ENCODE results near the gene SOAT1.
"Not testable (repeated sequence)": the region's sequence is repeated elsewhere in the genome, so short reads cannot be mapped to it uniquely, and the experiment has no call there.

The SOAT1 gene

GRCh38 chr1:179353546-179353945, 59.9 kb downstream of the SOAT1 start:
- no peak for DNase-seq (ENCODE audit: low read depth in 2 of 2)

GRCh38 chr1:179361631-179362030, 68.0 kb downstream of the SOAT1 start:
- DNase-seq (ENCODE audit: low read depth in 2 of 2) = not testable (repeated sequence)

GRCh38 chr1:179365342-179366092, 71.9 kb downstream of the SOAT1 start, which contains the start of gene AXDND1:
Gene AXDND1, plus strand, starts transcription at chr1:179365971. Its CDS starts 539 bp downstream, at chr1:179366510.
- peak; percentile 72 to 73 for DNase-seq (ENCODE audit: low read depth in 2 of 2)

- DNase-seq (ENCODE audit: low read depth in 2 of 2) = no peak
These were observed 72.7 kb downstream of the SOAT1 start for GRCh38 chr1:179366093-179366800.

- DNase-seq (ENCODE audit: low read depth in 2 of 2) = no peak
These were observed 76.2 kb downstream of the SOAT1 start for GRCh38 chr1:179369751-179370341.

- DNase-seq (ENCODE audit: low read depth in 2 of 2) = no peak
These were observed 78.6 kb downstream of the SOAT1 start for GRCh38 chr1:179372160-179372559.

GRCh38 chr1:179376223-179376622, 82.6 kb downstream of the SOAT1 start:
- no peak for DNase-seq (ENCODE audit: low read depth in 2 of 2)

GRCh38 chr1:179380299-179380698, 86.7 kb downstream of the SOAT1 start:
- DNase-seq (ENCODE audit: low read depth in 2 of 2) = no peak

GRCh38 chr1:179384027-179384426, 90.4 kb downstream of the SOAT1 start:
- no peak for DNase-seq (ENCODE audit: low read depth in 2 of 2)

GRCh38 chr1:179385510-179385909, 91.9 kb downstream of the SOAT1 start:
- no peak for DNase-seq (ENCODE audit: low read depth in 2 of 2)

GRCh38 chr1:179393721-179394120, 100.1 kb downstream of the SOAT1 start:
- DNase-seq (ENCODE audit: low read depth in 2 of 2) = no peak

- DNase-seq (ENCODE audit: low read depth in 2 of 2) = not testable (repeated sequence)
These were observed 105.8 kb downstream of the SOAT1 start for GRCh38 chr1:179399399-179399798.

All from activated CD4-positive, alpha-beta T cell treated with anti-CD3 and anti-CD28 coated beads for 24 hours (primary cell).